GM19372 (cell line): ENCODE measurements around the gene CLDN6.

Source experiments
- ATAC-seq: cut with Tn5 transposase; IDR thresholded peaks from one replicate; pipeline ENCODE4 v1.9.1; 2021; ENCODE audit warnings: mild to moderate bottlenecking, low read depth, moderate library complexity; ENCODE audit not compliant: unreplicated experiment

The CLDN6 gene

DNA sequence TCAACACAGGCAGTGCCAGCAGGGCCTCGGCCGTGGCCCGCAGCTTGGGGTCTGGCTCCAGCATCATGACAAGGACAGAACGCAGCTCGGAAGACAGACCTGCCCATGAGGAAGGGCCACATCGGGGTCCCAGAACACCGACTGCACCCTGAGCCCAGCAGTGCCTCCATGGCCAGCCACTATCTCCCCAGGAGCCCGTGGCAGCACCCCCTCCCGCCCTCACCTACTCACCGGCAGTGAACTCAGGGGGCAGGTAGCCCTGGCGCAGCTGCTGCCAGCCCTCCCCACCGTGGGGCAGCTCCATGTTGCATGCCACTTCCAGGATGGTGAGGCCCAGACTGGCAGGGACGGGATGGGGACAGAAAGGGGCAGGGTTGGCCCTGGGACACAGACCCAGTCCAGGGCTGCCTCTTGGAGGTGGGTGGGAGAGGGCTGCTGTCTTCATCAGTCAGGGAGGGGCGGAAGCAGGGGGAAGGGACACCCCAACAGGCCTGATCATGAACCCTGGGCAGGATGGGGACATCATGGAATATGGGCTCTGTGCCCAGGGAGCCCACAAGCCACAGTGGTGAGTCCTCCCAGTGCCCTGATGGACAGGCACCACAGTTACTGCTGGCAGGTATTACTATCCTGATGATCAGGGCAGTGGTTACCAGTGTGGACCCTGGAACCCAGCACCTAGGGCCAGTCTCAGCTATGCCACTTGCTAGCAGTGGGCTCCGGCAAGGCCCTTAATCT, 43.5 kb downstream of the CLDN6 start:
- ATAC-seq, result no peak

GRCh38 chr16:2973605-2974318, 44.2 kb downstream of the CLDN6 start:
- no peak for ATAC-seq

DNA sequence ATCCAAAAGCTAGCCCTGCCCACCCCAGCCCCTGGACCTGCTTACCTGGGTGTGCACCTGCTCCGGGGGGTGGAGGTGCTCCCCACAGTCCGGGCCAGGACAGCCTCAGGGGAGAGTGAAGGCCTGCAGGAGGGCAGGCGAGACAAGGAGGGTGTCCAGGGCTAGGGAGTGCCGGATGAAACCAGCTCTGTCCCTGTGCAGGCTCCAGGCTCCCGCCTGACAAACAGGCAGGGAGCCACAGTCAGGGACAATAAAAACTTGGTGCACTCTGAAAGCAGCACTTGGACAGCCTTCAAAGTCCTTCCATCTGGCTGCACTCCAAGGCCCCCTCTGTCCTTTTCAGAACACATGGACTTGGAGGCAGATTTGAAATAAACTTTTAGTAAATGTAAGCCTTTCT, 44.9 kb downstream of the CLDN6 start:
- ATAC-seq, result no peak

GRCh38 chr16:2971985-2972784, 45.8 kb downstream of the CLDN6 start:
- no peak for ATAC-seq

DNA sequence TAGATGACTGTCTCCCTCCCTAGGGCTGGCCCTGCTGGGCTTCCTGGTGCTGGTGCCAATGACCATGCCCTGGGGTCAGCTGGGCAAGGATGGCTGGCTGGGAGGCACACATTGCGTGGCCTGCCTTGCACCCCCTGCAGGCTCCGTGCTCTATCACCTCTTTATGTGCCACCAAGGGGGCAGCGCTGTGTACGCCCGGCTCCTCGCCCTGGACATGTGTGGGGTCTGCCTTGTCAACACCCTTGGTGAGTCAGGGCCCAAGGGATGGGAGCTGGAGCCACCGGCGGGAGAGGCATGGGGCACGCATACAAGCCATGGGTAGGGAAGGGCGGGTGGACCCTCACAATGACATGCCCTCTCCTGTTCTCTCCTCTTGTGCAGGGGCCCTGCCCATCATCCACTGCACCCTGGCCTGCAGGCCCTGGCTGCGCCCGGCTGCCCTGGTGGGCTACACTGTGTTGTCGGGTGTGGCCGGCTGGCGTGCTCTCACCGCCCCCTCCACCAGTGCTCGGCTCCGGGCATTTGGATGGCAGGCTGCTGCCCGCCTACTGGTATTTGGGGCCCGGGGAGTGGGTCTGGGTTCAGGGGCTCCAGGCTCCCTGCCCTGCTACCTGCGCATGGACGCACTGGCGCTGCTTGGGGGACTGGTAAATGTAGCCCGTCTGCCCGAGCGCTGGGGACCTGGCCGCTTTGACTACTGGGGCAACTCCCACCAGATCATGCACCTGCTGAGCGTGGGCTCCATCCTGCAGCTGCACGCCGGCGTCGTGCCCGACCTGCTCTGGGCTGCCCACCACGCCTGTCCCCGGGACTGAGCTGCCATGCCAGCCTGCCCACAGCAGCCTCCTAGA, 46.6 kb downstream of the CLDN6 start:
- ATAC-seq, result no peak

- ATAC-seq, result no peak
Measured at GRCh38 chr16:2970563-2970962, 47.4 kb downstream of the CLDN6 start.

- peak; percentile 34 for ATAC-seq
Measured at GRCh38 chr16:2969545-2970521, 48.1 kb downstream of the CLDN6 start.

DNA sequence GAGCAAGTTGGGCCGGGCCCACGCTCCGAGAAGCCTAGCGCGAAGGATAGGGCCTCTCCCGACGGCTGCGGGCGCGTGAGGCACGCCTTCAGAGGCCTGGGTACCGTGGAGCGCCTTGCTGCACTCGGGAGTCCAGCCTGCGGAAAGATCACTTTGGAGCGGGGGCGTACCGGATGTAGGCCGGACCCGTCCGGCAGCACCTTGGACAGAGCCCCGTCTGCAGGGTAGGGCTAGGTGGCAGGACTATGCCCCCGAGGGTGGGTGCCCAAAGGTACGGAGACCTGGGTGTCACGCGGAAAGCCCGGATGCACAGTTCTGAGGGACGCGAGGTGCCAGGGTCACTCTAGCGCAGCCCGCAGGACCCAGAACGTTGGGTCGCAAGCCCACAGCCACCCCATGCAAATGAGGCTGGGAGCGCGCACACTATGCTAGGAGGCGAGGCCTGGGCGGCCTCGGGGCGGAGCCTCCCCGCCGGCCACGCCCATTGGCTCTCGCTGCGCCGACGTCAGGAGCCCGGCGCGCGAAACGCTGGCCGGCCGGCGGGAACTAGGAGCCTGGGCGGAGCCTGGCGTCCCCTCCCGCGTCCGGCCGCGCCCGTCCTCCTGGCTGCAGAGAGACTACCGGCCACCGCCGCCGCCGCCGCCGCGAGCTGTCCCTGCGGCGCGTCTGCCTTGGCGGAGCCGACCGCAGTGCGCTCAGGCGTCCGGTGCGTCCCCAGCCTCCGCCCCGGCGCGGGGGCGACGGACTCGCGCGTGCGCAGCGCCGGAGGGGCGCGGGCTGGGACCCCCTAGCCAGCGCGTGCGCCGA, 49.0 kb downstream of the CLDN6 start, which contains the start of gene PAQR4:
TSS of gene PAQR4 (plus strand) at position 611 of the 807 bp plus-strand sequence. CDS start 327 bp downstream, outside the sequence.
- ATAC-seq, result peak; percentile 69

DNA sequence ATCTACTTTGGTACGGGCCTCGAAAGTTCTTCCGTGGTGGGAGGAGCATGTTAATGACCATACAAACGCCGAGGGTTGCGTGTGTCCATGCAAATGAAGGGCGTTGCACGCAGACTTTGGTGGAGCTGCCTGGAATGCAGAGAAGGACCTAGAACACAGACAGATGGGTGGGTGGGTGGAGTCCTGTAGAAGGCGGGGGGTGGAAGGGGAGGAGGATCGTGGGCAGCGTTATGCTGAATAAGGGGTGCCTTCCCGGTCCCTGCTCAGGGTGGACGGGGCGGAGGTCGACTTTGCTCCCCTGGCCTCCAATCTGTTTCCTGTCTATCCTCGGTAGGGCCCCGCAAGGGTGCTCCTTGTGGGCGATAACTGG, 49.6 kb downstream of the CLDN6 start:
- no peak for ATAC-seq

GRCh38 chr16:2967721-2968161, 50.2 kb downstream of the CLDN6 start:
- no peak for ATAC-seq

GRCh38 chr16:2967211-2967631, 50.8 kb downstream of the CLDN6 start:
- no peak for ATAC-seq

DNA sequence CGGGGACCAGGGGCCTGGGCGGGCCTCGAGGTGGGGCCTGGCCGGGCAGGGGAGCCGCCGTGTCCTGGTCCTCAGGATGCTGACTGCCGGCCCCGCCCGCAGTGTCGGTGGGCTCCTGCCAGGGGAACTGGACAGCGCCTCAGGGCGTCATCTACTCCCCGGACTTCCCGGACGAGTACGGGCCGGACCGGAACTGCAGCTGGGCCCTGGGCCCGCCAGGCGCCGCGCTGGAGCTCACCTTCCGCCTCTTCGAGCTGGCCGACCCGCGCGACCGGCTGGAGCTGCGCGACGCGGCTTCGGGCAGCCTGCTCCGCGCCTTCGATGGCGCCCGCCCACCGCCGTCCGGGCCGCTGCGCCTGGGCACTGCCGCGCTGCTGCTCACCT, 51.2 kb downstream of the CLDN6 start:
- ATAC-seq, result no peak

DNA sequence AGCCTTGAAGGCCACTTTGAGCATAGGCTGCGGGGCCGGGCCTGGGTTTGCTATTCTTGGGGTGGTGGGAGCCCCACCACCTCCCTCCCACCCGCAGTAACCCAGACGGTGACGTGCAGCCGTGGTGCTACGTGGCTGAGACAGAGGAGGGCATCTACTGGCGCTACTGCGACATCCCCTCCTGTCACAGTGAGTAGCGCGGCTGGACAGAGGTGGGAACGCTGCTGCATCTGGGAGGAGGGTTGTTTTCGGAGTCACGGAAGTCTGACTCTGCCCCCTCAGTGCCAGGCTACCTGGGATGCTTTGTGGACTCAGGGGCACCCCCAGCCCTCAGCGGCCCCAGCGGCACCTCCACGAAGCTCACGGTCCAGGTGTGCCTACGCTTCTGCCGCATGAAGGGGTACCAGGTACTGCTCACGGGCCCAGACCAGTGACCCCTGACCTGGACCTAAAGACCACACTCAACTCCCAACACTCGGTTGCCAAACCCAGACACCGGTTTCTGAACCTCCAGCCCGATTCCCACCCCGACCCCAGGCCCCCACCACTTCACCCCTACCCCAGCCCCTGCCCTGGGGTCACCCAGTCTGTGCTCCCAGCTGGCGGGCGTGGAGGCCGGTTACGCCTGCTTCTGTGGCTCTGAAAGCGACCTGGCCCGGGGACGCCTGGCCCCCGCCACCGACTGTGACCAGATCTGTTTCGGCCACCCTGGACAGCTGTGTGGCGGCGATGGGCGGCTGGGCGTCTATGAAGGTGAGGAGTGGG, 51.8 kb downstream of the CLDN6 start:
- ATAC-seq, result no peak
